Osteocyte (in vitro differentiated cells): Measurements from ENCODE around the gene REXO4. TPM values are rescaled to one million over a fixed set of nuclear protein-coding genes. Genes with fewer than 3 reads are reported as not detected.

Source experiments
- DNase-seq: peaks from one replicate; pipeline ENCODE4 v3.0.0; 2021; ENCODE audit warnings: mixed read lengths; ENCODE audit not compliant: unreplicated experiment; ENCODE audit errors: extremely low spot score
- H3K27ac Mint-ChIP-seq: one replicate; pipeline ENCODE4 v1.8.0; 2021; ENCODE audit warnings: mild to moderate bottlenecking, mixed read lengths; ENCODE audit not compliant: unreplicated experiment
- H3K27me3 Mint-ChIP-seq: one replicate; pipeline ENCODE4 v1.8.0; 2021; ENCODE audit warnings: mixed read lengths; ENCODE audit not compliant: unreplicated experiment
- H3K36me3 Mint-ChIP-seq: one replicate; pipeline ENCODE4 v1.8.0; 2021; ENCODE audit warnings: mixed read lengths; ENCODE audit not compliant: unreplicated experiment
- H3K4me1 Mint-ChIP-seq: one replicate; pipeline ENCODE4 v1.8.0; 2021; ENCODE audit warnings: mixed read lengths; ENCODE audit not compliant: unreplicated experiment
- H3K4me3 Mint-ChIP-seq: one replicate; pipeline ENCODE4 v1.8.0; 2021; ENCODE audit warnings: mild to moderate bottlenecking, moderate library complexity, mixed read lengths; ENCODE audit not compliant: unreplicated experiment
- H3K9me3 Mint-ChIP-seq: one replicate; pipeline ENCODE4 v1.8.0; 2021; ENCODE audit warnings: mixed read lengths; ENCODE audit not compliant: unreplicated experiment
- long read RNA-seq: library from polyadenylated mRNA; unstranded; transcript quantifications from one replicate; pipeline ENCODE4 v2.0.0, GENCODE V29; 2021
- total RNA-seq: library from RNA; stranded (reverse); gene quantifications from 2 replicates; pipeline ENCODE4 v1.2.1, GENCODE V29; 2021
- TF ChIP-seq, protein P1 (sequence below): fragments of 200-600 bp; sonication (generic); IDR thresholded peaks from 2 replicates; pipeline ENCODE4 v1.5.0; 2021; ENCODE audit warnings: antibody characterized with exemption, mild to moderate bottlenecking, moderate library complexity

The REXO4 gene, protein sequence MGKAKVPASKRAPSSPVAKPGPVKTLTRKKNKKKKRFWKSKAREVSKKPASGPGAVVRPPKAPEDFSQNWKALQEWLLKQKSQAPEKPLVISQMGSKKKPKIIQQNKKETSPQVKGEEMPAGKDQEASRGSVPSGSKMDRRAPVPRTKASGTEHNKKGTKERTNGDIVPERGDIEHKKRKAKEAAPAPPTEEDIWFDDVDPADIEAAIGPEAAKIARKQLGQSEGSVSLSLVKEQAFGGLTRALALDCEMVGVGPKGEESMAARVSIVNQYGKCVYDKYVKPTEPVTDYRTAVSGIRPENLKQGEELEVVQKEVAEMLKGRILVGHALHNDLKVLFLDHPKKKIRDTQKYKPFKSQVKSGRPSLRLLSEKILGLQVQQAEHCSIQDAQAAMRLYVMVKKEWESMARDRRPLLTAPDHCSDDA
- total RNA-seq = 22.2 and 22.8 TPM in 2 replicates
- long read RNA-seq, partial matches to known transcripts = 1 of 1 reads
- long read RNA-seq, other reads (novel, unspliced or antisense) = 0 of 1 reads

DNA sequence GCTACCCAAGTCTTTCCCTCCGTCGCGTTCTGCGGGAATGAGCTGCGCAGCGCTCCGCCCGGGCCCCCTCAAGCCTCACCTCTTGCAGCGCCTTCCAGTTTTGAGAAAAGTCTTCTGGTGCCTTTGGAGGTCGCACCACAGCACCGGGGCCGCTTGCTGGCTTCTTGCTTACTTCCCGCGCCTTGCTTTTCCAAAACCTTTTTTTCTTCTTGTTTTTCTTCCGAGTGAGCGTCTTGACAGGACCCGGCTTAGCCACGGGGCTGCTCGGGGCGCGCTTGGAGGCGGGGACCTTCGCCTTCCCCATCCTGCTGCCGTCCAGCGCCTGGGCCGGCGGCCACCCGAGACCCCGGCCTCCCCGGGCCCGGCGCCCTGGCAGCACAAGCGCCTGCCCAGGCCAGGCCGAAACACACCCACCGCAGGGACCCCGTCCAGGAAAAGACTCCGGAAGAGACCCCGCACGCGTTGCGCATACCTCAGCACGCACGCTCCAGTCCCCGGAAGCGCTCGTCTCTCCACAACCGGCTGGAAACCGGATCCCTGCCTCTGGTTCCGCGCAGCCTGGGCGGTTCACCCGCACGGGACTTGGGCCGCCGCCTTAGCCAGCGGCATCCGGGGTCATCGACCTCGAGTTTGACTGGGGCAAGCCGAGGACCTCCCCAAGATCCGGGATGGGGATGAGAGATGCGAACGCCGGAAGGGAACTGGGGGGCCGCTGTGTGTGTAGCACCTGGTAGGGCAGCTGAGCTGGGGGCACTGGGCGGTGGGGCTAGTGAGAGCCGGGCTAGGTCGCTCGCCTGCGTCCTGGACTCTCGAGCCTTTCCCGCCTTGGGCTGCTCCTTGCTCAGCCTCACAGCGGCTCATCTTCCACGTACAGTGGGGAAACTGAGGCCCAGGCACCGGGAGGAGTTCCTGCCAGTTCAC, at the start of gene REXO4:
REXO4 (minus strand) TSS at position 470 of the 921 bp plus-strand sequence; CDS start at position 304, 166 bp downstream.
- Mint-ChIP-seq H3K27ac (peak within 1 kb of the TSS; percentile 94), H3K36me3 (peaks cover 14% of the 10 kb centered on the region), H3K27me3 (no peaks in the 10 kb centered on the region), H3K9me3 (no peaks in the 10 kb centered on the region), H3K4me3 (peak within 1 kb of the TSS; percentile 91), H3K4me1 (peaks cover 30% of the 10 kb centered on the region)
- TF ChIP-seq, protein P1, sequence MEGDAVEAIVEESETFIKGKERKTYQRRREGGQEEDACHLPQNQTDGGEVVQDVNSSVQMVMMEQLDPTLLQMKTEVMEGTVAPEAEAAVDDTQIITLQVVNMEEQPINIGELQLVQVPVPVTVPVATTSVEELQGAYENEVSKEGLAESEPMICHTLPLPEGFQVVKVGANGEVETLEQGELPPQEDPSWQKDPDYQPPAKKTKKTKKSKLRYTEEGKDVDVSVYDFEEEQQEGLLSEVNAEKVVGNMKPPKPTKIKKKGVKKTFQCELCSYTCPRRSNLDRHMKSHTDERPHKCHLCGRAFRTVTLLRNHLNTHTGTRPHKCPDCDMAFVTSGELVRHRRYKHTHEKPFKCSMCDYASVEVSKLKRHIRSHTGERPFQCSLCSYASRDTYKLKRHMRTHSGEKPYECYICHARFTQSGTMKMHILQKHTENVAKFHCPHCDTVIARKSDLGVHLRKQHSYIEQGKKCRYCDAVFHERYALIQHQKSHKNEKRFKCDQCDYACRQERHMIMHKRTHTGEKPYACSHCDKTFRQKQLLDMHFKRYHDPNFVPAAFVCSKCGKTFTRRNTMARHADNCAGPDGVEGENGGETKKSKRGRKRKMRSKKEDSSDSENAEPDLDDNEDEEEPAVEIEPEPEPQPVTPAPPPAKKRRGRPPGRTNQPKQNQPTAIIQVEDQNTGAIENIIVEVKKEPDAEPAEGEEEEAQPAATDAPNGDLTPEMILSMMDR = no peak
- DNase-seq = peak; percentile 93

DNA sequence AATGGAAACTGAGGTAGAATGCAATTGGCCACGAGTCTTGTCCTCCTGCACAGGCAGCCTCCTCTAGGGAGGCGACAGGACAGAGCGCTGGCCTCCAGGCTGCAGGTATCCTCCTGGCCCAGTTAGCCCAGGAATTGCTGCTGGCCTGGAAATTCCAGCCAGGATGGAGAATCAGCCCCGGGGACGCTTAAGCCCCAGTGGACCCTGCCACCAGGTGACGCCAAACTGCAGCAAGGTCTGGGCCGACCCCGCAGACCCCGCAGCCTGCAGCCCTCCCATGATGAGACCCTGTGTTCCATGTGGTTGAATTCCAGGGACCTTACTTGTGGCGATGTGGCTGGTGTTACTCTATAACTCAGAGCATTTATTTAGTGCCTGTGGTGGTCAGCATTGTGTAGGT, 49.3 kb upstream of the REXO4 start:
- H3K36me3 Mint-ChIP-seq = peaks cover 9% of the 10 kb centered on the region
- TF ChIP-seq, protein P1 = no peak
- H3K27ac Mint-ChIP-seq = no peak overlapping the region
- H3K4me1 Mint-ChIP-seq = no peaks in the 10 kb centered on the region
- H3K4me3 Mint-ChIP-seq = no peak overlapping the region
- no peaks in the 10 kb centered on the region for H3K27me3 Mint-ChIP-seq
- no peaks in the 10 kb centered on the region for H3K9me3 Mint-ChIP-seq
- DNase-seq = no peak

DNA sequence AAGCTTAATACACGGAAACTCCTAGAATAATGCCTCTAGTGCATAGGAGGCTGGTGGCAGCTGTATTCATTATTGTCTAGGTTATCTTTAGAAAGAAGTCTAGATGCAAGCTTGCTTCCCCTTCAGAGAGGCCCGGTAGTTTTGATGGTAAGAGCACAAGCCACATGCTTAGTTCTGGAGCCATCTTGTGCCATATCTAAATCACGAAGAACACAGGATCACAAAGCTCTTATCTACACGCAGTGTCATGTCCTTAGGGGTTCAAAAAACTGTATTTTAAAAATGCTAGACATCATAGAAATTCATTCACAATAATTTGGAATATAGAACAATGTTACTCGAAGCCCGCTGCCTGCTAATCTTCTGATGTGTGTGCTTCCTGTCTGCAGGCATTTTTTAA, 48.2 kb upstream of the REXO4 start:
- no peak for DNase-seq
- Mint-ChIP-seq H3K4me1 (peaks cover 6% of the 10 kb centered on the region), H3K9me3 (no peaks in the 10 kb centered on the region), H3K36me3 (peaks cover 9% of the 10 kb centered on the region), H3K4me3 (no peak overlapping the region), H3K27me3 (no peaks in the 10 kb centered on the region), H3K27ac (no peak overlapping the region)
- TF ChIP-seq, protein P1 = no peak

DNA sequence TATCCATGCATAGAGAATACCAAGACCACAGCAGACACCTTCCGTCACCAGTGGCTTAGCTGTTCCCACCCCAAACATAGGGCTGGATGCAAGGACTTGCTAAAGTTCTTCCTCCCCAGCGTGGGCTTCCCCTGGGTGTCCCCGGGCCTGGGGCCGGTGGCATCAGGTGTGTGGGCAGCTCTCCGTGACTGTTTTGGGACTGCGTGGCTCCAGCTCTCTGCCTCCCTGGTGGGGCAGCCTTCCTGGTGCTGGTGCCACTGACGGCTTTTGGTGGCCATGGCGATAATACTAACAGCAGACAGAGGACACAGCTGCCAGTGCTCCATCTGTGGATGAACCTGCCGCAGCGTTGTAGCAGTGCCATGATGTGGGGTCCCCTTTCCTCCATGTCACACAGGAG, 46.8 kb upstream of the REXO4 start:
- no peak for DNase-seq
- Mint-ChIP-seq H3K4me3 (no peak overlapping the region), H3K4me1 (peaks cover 12% of the 10 kb centered on the region), H3K27me3 (no peaks in the 10 kb centered on the region), H3K36me3 (peaks cover 9% of the 10 kb centered on the region), H3K9me3 (no peaks in the 10 kb centered on the region), H3K27ac (no peak overlapping the region)
- TF ChIP-seq, protein P1 = no peak
